H1 (cell line): ENCODE results near the gene GOSR1. TPM values are rescaled to one million over a fixed set of nuclear protein-coding genes. Genes with fewer than 3 reads are reported as not detected.

Experiments used
- polyA plus RNA-seq, 7 experiments: library from polyadenylated mRNA; depleted of rRNA in 3 of 7; stranded (reverse) in 5 of 7; unstranded in 2 of 7; fragments of >200 nt in 5 of 7; fragments of 200-250 nt in 2 of 7; gene quantifications; 1 replicate in 5 of 7; 2 replicates in 1 of 7; 4 replicates in 1 of 7; pipeline versions ENCODE4 v1.2.1 to v1.2.3, GENCODE V29; 2011 to 2013; ENCODE audit warnings: missing spikeins in 2 of 7, mixed read lengths in 2 of 7
- total RNA-seq: library from RNA; stranded (reverse); fragmentation: NEBNext Ultra II Directional; extraction: Animal tissue kit (Norgen Biotek cat#: 25700); gene quantifications from 2 replicates; pipeline ENCODE4 v1.2.1, GENCODE V29; 2021

GOSR1 gene
- total and polyA plus RNA-seq, 2 of the 8 experiments (the other 6 are each of a cell fraction or from before 2014, with no cell fraction given), result 9.2 to 43.3 TPM

Other genes with a start within 250 kb of the GOSR1 start
- gene SLC6A4, start 241.7 kb upstream of the GOSR1 start, total RNA-seq, result 0.09 TPM in 1 of 2 replicates, not detected in the other
- 0.08 and 0.33 TPM in 2 replicates for gene SLC6A4, start 241.7 kb upstream of the GOSR1 start, polyA plus RNA-seq (2011; rRNA removed)
- gene BLMH, start 185.5 kb upstream of the GOSR1 start, total RNA-seq, result 74.3 and 75.3 TPM in 2 replicates
- 17.4 and 18.2 TPM in 2 replicates for gene BLMH, start 185.5 kb upstream of the GOSR1 start, polyA plus RNA-seq (2011; rRNA removed)
- gene TMIGD1, start 143.4 kb upstream of the GOSR1 start, total RNA-seq, result not detected in 2 replicates
- gene TMIGD1, start 143.4 kb upstream of the GOSR1 start, polyA plus RNA-seq (2011; rRNA removed), result not detected in 2 replicates
- gene CPD, start 98.5 kb upstream of the GOSR1 start, total RNA-seq, result 40.6 and 46.2 TPM in 2 replicates
- gene CPD, start 98.5 kb upstream of the GOSR1 start, polyA plus RNA-seq (2011; rRNA removed), result 5.8 and 8.6 TPM in 2 replicates